Measurements from ENCODE around the gene SLC25A1.

- TF ChIP-seq CTCF (conservative IDR thresholded peaks at IDR 0.05; ENCODE audit: low read depth, low read length) (no peak), SMC3 (IDR thresholded peaks at IDR 0.05; ENCODE audit: low read depth, low read length) (no peak), RAD21 (IDR thresholded peaks at IDR 0.05; ENCODE audit: low read length) (no peak), CEBPB (IDR thresholded peaks at IDR 0.05; ENCODE audit: low read depth, low read length) (no peak), FOS (IDR thresholded peaks at IDR 0.05; ENCODE audit: low read depth, low read length) (no peak), RCOR1 (IDR thresholded peaks at IDR 0.05; ENCODE audit: insufficient replicate concordance, low read length) (no peak), POLR2A (IDR thresholded peaks at IDR 0.05; ENCODE audit: low read depth, low read length) (no peak)
These were observed 17.5 kb upstream of the SLC25A1 start for GRCh38 chr22:19195796-19196731.
